ENCODE results near the gene DKC1.
"Not testable (repeated sequence)": the region's sequence is repeated elsewhere in the genome, so short reads cannot be mapped to it uniquely, and the experiment has no call there.

DKC1 gene

GRCh38 chrX:154791939-154792338 lies 29.3 kb downstream of the DKC1 start:
- DNase-seq (ENCODE audit: low read depth in 2 of 2), result no peak

DNA sequence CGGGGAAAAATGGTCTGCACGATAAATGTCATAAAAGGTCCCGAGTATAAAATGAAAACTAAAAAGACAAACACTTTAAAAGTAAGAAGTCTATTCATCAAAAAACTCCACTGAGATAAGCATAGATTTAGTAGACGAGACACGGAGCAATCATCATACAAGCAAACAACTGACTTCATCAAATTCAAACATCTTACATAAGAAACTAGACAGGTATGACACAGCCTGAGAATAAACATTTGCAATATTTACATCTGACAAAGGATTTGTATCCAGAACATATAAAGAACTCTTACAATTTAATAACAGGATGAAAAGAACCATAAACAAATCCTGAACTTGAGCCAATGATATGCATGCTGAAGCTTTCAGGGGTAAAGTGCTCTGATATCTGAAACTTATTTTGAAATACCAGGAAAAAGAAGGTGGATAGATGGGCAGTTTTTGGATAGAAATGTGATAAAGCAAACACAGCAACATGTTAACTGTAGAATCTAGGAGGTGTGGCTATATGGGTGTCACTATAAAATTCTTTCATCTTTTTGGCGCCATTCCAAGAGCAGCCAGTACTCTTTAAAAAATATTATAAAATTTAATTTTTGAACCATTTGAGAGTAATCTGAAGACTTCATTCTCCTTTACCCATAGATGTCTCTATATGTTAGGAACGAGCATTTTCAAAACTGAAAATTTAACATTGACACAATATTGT lies 30.6 kb downstream of the DKC1 start:
- no peak for DNase-seq (ENCODE audit: low read depth in 2 of 2)

DNA sequence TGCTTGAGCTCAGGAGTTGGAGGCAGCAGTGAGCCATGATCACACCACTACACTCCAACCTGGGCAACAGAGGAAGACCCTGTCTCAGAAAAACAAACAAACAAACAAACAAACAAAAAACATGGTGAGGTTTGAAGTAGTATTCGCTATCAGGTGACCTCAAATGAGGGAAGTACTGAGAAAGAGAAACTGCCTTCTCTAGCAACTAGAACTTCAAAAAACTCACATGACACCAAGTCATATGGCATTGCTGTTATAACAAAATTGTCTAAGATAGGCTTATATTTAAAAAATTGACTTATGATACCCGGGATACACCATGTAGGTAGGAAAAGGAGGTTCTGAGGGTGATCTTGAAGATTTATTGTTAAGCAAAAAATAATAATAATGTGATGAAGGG lies 32.4 kb downstream of the DKC1 start:
- DNase-seq (ENCODE audit: low read depth in 2 of 2), result no peak

DNA sequence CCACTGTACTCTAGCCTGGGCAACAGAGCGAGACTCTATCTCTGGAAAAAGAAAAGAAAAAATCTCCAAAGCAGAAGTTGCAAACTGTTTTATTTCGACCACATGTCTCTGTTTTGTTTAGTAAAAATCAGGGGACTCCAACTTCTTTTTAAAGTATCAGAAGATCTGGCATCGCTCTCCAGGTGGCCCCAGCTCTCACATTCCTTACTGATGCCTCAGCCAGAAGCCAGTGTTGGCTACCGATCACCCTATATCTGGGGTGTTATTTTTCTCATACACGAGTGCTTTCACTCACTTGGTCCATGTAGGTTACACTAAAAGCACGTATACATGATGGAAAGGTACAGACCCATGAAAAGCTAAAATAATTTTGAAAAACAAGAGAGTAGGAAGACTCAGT lies 34.3 kb downstream of the DKC1 start:
- DNase-seq (ENCODE audit: low read depth in 2 of 2), result no peak

GRCh38 chrX:154799556-154800348 lies 37.1 kb downstream of the DKC1 start:
- no peak for DNase-seq (ENCODE audit: low read depth in 2 of 2)

DNA sequence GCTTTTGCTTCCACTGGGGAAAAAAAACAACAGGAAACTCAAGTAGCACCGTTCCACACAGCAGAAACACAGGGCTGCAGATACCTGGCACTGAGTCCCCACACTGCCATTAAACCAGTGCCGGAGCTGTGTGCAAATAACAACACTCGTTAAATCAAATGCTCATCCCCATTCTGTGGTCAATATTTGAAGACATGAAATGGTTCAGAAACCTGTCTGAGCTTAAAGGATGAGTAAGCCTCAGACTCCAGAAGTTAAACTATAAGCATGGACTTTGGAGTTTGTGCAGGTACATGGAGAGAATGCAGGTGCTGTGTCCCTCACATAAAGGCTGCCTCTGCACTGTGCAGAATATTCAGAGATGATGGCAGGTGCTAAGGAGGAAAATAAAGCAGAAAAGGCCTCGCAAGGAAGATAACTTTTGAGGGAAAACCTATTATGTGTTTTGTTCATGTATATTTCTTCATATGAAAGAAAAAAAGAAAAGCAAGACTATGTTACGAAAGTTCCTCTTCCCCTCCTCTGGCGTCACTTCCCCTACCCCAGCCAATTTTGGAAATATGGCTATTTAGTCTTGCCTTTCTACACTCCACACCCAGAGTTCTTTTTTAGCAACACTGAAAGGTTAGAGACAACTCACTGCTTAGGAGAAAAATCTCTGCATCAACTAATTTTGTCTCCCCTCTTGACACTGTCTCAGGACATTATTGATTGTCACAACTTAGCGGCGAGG lies 38.0 kb downstream of the DKC1 start:
- no peak for DNase-seq (ENCODE audit: low read depth in 2 of 2)

- no peak for DNase-seq (ENCODE audit: low read depth in 2 of 2)
These were observed 40.3 kb downstream of the DKC1 start for GRCh38 chrX:154802947-154803346.

- DNase-seq (ENCODE audit: low read depth in 2 of 2), result no peak
These were observed 41.7 kb downstream of the DKC1 start for GRCh38 chrX:154804261-154804956.

- DNase-seq (ENCODE audit: low read depth in 2 of 2), result peak; percentile 62 to 70
These were observed 42.5 kb downstream of the DKC1 start, which contains the start of gene MPP1 for GRCh38 chrX:154804957-154805695. TSS of gene MPP1 (minus strand) at chrX:154805485. CDS start at chrX:154805373, 112 bp downstream.

DNA sequence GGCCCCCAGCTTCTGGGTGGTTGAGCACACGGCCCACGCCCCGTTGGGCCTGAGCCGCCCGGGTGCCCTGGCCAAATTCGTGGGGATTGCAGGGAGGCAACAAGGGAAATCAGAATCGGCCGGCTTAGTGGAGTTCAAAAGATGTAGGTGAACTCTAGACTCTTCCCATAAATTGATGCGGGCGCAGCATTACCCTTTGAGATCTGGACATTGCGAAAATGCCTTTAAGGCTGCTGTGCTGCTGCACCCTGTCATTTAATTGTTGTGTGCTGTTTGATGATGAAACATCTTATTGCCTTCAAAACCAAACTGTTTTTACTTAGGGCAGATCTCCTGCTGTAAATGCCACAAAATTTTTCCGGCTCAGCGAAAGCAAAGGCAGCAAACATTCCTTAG lies 43.0 kb downstream of the DKC1 start:
- no peak for DNase-seq (ENCODE audit: low read depth in 2 of 2)

DNA sequence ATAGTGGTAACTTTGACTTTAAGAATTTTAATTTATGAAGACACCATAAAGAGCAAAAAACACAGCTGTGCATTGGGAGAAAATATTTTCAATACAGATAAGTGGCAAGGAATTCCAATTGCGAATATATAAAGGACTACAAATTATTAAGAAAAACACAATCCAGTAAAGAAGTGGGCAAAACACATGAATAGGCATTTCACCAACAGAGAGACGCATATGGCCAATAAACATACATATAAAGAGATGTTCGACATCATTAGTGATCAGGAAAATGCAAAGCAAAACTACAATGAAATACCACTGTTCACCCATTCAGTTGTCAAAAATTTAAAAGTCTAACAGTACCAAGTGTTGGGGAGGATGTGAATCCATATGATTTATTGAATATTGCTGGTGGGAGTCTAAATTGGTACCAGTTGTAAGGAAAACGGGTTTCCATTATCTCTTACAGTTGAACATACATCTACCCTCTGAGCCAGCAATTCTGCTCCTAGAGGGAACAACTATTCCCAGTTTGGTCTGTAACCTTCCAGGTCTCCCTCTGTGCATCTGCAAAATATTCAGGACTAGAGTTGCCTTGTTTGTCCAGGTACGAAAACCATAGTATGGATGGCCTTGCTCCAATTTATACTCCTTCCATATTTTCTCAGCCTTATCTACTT lies 44.3 kb downstream of the DKC1 start:
- no peak for DNase-seq (ENCODE audit: low read depth in 2 of 2)

- no peak for DNase-seq (ENCODE audit: low read depth in 2 of 2)
These were observed 47.4 kb downstream of the DKC1 start for GRCh38 chrX:154809939-154810665.

DNA sequence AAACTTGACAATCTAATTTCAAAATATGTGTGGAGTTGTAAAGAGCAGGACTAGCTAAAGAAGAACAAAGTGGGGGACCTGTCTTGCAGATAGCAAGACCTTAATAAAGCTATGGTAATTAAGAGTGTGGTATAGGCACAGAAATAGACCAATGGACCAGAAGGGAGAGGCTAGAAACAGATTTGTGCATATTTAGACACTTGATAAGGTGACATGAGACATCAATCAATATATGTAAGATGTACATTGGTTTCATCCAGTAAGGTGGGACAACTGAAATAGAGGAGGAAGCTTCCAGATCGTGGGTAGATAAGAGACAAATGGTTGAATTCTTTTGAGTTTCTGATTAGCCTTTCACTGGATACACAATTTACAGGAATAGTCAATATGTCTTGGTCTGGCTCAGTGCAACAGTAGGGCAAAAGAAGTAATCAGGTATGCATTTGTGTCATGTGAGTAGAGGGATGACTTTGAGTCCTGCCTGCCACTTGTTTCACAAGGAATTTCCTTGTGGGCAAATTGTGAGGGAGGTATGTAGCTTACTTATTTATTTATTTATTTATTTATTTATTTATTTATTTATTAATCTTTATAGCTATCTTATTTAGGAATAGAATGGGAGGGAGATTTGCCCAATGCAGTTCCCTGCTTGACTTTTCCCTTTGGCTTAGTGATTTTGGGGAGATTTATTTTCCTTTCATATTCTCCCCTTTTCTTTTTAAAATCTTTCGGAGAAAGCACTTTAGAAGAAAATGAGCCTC lies 49.9 kb downstream of the DKC1 start:
- no peak for DNase-seq (ENCODE audit: low read depth in 2 of 2)

GRCh38 chrX:154813801-154814200 lies 51.1 kb downstream of the DKC1 start:
- DNase-seq (ENCODE audit: low read depth in 2 of 2), result no peak

GRCh38 chrX:154815274-154815818 lies 52.7 kb downstream of the DKC1 start:
- no peak for DNase-seq (ENCODE audit: low read depth in 2 of 2)

DNA sequence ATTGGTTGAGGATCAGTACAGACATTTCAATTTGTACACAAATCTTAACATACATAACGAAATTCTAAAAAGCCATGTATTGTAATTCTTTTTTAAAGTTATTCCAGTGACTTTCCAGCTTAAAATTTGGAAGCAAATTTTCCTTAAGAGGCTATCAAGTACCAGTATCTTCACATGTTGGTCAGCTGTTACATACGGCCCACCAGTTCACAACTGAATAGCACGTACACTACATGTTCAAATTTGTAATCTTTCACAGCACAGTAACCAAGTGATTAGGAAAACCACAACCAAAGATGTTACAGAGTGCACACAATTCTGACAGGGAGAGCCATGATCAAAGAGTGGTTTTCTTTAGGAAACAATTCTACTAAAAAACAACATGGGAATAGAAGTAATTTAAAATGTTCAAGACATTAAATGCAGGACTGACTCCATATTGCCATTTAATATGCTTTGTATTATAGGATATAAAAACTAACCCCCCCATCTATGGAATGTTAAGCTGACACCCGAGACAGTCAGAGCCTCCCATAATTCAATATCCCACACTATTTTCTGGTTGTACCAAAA lies 53.7 kb downstream of the DKC1 start:
- not testable (repeated sequence) for DNase-seq (ENCODE audit: low read depth in 2 of 2)

DNA sequence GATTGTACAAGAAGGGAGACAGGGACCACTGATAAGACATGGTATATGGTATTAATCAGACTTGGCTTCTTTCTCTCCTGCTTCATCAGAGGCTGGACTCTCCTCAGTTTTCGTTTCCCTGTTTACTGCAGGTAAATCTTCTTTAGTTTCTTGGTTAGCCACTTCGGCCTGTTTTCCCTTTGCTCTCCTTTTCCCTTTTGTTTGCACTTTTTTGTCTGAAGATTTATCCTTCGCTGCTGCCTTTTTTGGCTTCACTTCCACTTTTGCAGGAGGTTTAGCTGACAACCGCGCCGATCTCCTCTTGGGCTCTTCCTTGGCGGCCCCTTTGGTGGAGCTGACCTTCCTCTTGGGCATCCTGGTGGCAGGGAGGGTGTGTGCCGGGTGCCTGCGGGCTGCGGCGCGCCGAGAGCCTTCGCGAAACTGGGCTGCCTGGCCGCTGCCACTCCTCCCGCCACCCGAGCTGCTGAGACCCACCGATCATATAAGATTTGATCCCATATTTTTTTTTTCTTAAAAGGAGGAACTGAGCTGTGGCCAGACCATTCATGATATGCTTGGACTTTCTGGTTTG lies 54.5 kb downstream of the DKC1 start:
- not testable (repeated sequence) for DNase-seq (ENCODE audit: low read depth in 2 of 2)
